ENCODE data around the gene SMG9. TPM values are rescaled to one million over a fixed set of nuclear protein-coding genes. Genes with fewer than 3 reads are reported as not detected.
"Not testable (repeated sequence)": the region's sequence is repeated elsewhere in the genome, so short reads cannot be mapped to it uniquely, and the experiment has no call there.

The SMG9 gene
- total RNA-seq, 4 donors from 2014 or later: 13.7 to 22.8 (median 15.5) TPM

DNA sequence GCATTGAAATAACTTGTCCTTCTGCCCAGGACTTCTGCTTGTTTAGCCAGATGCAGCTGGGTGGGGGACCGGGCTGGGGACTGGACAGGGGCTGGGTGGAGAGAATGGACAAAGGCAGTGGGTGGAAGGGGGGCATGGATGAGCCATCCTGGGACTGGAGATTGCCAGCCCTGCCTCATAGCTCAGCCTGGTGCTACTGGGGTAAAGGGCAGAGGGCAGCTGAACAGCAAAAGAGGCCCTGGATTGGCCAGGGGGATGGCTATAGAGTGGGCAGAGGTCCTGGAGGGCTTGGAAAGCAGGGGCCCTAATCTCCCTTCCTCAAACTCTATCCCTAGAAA, 67.1 kb downstream of the SMG9 start:
- ATAC-seq (ENCODE audit: low FRiP score) (no peak), DNase-seq (ENCODE audit: low spot score) (no peak)
- TF ChIP-seq CTCF (IDR thresholded peaks at IDR 0.05): no peak

- no peak for TF ChIP-seq CTCF (IDR thresholded peaks at IDR 0.05)
- ATAC-seq (ENCODE audit: low FRiP score): no peak
- DNase-seq (ENCODE audit: low spot score): no peak
Observed at GRCh38 chr19:43684326-43684725, 70.4 kb downstream of the SMG9 start.

DNA sequence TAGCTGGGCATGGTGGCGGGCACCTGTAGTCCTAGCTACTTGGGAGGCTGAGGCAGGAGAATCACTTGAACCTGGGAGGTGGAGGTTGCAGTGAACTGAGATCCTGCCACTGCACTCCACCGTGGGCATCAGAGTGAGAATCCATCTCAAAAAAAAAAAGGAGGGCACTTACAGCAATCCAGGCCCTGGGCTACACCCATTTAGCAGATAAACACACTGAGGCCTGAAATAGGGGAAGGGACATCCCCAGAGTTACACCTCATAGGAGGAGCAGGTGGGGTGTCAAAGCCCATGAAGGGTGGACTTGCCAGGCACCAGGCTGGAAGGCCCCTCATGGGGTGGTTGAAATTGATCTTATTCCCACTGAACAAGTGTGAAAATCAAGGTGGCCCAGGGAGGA, 70.9 kb downstream of the SMG9 start:
- ATAC-seq (ENCODE audit: low FRiP score) (no peak), DNase-seq (ENCODE audit: low spot score) (no peak)
- no peak for TF ChIP-seq CTCF (IDR thresholded peaks at IDR 0.05)

DNA sequence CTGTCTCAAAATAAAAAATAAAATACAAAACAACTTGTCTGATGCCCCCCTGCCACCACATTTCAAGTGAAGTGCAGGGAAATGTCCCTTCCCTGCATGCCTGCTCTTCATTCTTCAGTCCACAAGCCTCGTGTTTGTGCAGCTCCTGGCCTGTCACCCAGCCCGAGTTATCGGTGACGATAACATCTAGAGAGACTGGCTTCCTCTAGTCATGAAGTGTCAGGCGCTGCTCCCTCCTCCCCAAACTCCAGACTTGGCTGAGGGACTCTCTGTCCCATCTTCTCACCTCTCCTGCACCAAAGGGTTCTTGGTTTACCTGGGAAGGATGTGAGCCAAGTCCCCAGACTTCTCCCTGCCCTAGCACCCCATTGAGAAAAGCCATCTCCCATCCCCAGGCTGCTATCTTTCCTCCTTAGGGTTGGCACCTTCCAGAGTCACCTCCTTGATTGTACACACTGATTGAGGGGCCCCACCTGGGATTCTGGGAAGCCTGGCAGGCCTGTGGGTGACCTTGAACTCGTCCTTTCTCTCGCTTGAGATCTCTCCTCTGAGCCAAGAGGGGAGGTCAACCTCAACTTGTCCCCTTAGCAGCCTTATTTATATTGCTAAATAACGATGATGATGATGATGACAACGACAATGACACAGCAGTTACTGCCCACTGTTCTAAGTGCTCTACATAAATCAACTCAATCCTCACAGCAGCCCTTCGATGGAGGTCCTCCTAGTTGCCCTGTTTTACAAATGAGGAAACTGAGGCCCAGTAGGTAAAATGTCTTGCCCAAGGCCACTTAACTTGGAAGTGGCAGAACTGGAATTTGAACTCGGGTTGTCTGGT, 71.7 kb downstream of the SMG9 start:
- no peak for TF ChIP-seq CTCF (IDR thresholded peaks at IDR 0.05)
- ATAC-seq (ENCODE audit: low FRiP score) (no peak), DNase-seq (ENCODE audit: low spot score) (no peak)

- not testable (repeated sequence) for ATAC-seq (ENCODE audit: low FRiP score); DNase-seq (ENCODE audit: low spot score)
Observed at GRCh38 chr19:43682269-43682668, 72.5 kb downstream of the SMG9 start.

GRCh38 chr19:43681821-43682220, 72.9 kb downstream of the SMG9 start:
- ATAC-seq (ENCODE audit: low FRiP score) (no peak), DNase-seq (ENCODE audit: low spot score) (no peak)
- no peak for TF ChIP-seq CTCF (IDR thresholded peaks at IDR 0.05)

DNA sequence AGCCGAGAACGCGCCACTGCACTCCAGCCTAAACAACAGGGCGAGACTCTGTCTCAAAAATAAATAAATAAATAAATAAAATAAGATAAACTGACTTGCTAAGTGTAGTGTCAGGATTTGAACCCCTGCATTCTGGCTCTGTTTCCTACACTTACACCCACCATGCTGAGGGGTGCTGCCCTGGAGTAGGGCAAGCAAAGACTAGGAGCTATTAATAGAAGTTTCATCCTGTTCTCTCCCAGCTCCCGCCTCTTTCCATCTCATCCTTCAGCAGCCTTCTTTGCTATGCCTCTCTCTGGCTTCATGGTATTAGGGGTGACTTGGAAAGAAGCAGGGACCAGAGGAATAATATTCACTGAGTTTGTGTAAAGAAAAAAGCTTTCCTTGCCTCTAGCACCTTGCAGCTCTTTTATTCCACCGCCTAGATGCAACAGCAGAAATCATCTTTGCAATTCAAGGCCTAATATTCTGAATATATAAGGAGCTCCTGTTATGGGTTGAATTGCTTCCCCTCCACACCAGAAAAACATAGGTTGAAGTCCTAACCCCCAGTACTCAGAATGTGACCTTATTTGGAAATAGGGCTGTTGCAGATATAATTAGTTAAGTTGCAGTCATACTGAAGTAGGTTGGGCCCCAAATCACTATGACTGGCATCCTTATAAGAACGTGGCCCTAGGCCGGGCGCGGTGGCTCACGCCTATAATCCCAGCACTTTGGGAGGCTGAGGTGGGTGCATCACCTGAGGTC, 76.1 kb downstream of the SMG9 start:
- no peak for ATAC-seq (ENCODE audit: low FRiP score)
- no peak for DNase-seq (ENCODE audit: low spot score)
- no peak for TF ChIP-seq CTCF (IDR thresholded peaks at IDR 0.05)

Other genes starting within 250 kb of the SMG9 start
- gene ETHE1, start 227.8 kb downstream of the SMG9 start, total RNA-seq: 10 to 100 TPM; 32.4 to 52.3 (median 41.3) TPM
- under 1 TPM in 1 of 4 donors, not detected in 3; 0.47 TPM for gene ZNF575, start 221.8 kb downstream of the SMG9 start, total RNA-seq
- 10 to 100 TPM; 13.0 to 24.1 (median 15.8) TPM for gene XRCC1, start 179.4 kb downstream of the SMG9 start, total RNA-seq
- 10 to 100 TPM in 2 of 4 donors, 1 to 10 TPM in 2; 3.8 to 18.4 (median 8.6) TPM for gene PINLYP, start 179.2 kb downstream of the SMG9 start, total RNA-seq
- gene IRGQ, start 158.8 kb downstream of the SMG9 start, total RNA-seq: 10 to 100 TPM; 14.4 to 24.0 (median 17.6) TPM
- gene ZNF576, start 158.4 kb downstream of the SMG9 start, total RNA-seq: 10 to 100 TPM; 12.3 to 15.0 (median 13.3) TPM
- gene SRRM5, start 142.9 kb downstream of the SMG9 start, total RNA-seq: under 1 TPM in 3 of 4 donors, not detected in 1; 0.12 to 0.46 (median 0.38) TPM
- 10 to 100 TPM; 15.4 to 22.1 (median 16.2) TPM for gene ZNF428, start 135.3 kb downstream of the SMG9 start, total RNA-seq
- 1 to 10 TPM in 3 of 4 donors, under 1 TPM in 1; 0.79 to 3.5 (median 2.5) TPM for gene CADM4, start 115.1 kb downstream of the SMG9 start, total RNA-seq
- gene PLAUR, start 84.8 kb downstream of the SMG9 start, total RNA-seq: 100 to 1,000 TPM in 2 of 4 donors, 10 to 100 TPM in 2; 36.3 to 250 (median 88.0) TPM
- not detected for gene IRGC, start 38.9 kb downstream of the SMG9 start, total RNA-seq
- 10 to 100 TPM in 1 of 4 donors, 1 to 10 TPM in 2, under 1 TPM in 1; 0.74 to 19.1 (median 2.6) TPM for gene KCNN4, start 26.0 kb upstream of the SMG9 start, total RNA-seq
- gene LYPD5, start 47.5 kb upstream of the SMG9 start, total RNA-seq: 10 to 100 TPM in 1 of 4 donors, 1 to 10 TPM in 2, under 1 TPM in 1; 0.95 to 15.0 (median 2.4) TPM
- 10 to 100 TPM in 1 of 4 donors, 1 to 10 TPM in 3; 4.8 to 20.5 (median 7.3) TPM for gene ZNF283, start 72.4 kb upstream of the SMG9 start, total RNA-seq
- 1 to 10 TPM in 2 of 4 donors, under 1 TPM in 2; 0.63 to 2.0 (median 1.3) TPM for gene ZNF404, start 129.0 kb upstream of the SMG9 start, total RNA-seq
- 10 to 100 TPM in 2 of 4 donors, 1 to 10 TPM in 2; 5.4 to 17.2 (median 12.3) TPM for gene ZNF45, start 180.3 kb upstream of the SMG9 start, total RNA-seq
- gene ZNF221, start 196.3 kb upstream of the SMG9 start, total RNA-seq: 1 to 10 TPM; 2.2 to 6.8 (median 4.0) TPM
- 1 to 10 TPM; 5.0 to 8.2 (median 6.9) TPM for gene ZNF155, start 229.2 kb upstream of the SMG9 start, total RNA-seq
- 1 to 10 TPM; 1.7 to 5.7 (median 3.1) TPM for gene ZNF230, start 248.0 kb upstream of the SMG9 start, total RNA-seq

Data from omental fat pad (tissue), 4 donors.